Ishikawa (cell line): Measurements from ENCODE around the gene FAM177A1.

Experiments
- CEBPB ChIP-seq: IDR thresholded peaks from 2 replicates; pipeline ENCODE4 v1.6.1; 2012
- TAF1 ChIP-seq: IDR thresholded peaks from 2 replicates; pipeline ENCODE4 v1.6.1; 2012; ENCODE audit warnings: low read depth, mild to moderate bottlenecking
- YY1 ChIP-seq: IDR thresholded peaks from 2 replicates; pipeline ENCODE4 v1.6.1; 2012; ENCODE audit warnings: low read depth
- TF ChIP-seq, protein P1 (sequence below): IDR thresholded peaks from 2 replicates; pipeline ENCODE4 v1.6.1; 2012; ENCODE audit warnings: low read depth, mild to moderate bottlenecking
- TF ChIP-seq, protein P2 (sequence below): IDR thresholded peaks from 2 replicates; pipeline ENCODE4 v1.6.1; 2012

DNA sequence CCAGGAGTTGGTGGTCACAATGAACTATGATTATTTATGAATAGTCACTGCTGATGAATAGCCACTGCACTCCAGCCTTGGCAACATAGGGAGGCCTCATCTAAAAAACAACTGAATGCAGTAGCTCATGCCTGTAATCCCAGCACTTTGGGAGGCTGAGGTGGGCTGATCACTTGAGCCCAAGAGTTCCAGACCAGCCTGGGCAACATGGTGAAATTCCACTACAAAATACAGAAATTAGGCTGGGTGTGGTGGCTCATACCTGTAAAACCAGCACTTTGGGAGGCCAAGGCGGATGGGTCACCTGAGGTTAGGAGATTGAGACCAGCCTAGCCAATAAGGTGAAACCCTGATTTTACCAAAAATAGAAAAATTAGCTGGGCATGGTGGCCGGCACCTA, 13.5 kb upstream of the FAM177A1 start:
- TF ChIP-seq, protein P1, sequence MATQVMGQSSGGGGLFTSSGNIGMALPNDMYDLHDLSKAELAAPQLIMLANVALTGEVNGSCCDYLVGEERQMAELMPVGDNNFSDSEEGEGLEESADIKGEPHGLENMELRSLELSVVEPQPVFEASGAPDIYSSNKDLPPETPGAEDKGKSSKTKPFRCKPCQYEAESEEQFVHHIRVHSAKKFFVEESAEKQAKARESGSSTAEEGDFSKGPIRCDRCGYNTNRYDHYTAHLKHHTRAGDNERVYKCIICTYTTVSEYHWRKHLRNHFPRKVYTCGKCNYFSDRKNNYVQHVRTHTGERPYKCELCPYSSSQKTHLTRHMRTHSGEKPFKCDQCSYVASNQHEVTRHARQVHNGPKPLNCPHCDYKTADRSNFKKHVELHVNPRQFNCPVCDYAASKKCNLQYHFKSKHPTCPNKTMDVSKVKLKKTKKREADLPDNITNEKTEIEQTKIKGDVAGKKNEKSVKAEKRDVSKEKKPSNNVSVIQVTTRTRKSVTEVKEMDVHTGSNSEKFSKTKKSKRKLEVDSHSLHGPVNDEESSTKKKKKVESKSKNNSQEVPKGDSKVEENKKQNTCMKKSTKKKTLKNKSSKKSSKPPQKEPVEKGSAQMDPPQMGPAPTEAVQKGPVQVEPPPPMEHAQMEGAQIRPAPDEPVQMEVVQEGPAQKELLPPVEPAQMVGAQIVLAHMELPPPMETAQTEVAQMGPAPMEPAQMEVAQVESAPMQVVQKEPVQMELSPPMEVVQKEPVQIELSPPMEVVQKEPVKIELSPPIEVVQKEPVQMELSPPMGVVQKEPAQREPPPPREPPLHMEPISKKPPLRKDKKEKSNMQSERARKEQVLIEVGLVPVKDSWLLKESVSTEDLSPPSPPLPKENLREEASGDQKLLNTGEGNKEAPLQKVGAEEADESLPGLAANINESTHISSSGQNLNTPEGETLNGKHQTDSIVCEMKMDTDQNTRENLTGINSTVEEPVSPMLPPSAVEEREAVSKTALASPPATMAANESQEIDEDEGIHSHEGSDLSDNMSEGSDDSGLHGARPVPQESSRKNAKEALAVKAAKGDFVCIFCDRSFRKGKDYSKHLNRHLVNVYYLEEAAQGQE, result no peak
- TF ChIP-seq YY1, result no peak
- no peak for TF ChIP-seq TAF1
- TF ChIP-seq, protein P2, sequence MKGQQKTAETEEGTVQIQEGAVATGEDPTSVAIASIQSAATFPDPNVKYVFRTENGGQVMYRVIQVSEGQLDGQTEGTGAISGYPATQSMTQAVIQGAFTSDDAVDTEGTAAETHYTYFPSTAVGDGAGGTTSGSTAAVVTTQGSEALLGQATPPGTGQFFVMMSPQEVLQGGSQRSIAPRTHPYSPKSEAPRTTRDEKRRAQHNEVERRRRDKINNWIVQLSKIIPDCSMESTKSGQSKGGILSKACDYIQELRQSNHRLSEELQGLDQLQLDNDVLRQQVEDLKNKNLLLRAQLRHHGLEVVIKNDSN, result no peak
- TF ChIP-seq CEBPB, result no peak
